Duodenal mucosa (tissue), 2 donors: ENCODE results near the gene CLDN15.
A peak's percentile ranks its signal among the peaks of the same experiment; 100 is the strongest.
"Not testable (repeated sequence)": the region's sequence is repeated elsewhere in the genome, so short reads cannot be mapped to it uniquely, and the experiment has no call there.

Source experiments
- H3K27ac ChIP-seq: one replicate; pipeline ENCODE4 v1.7.0; 2013; ENCODE audit warnings: low read depth, low read length
- H3K27me3 ChIP-seq, 2 donors: one replicate each; pipeline ENCODE4 v1.7.0; 2013; ENCODE audit warnings: low read length in 2 of 2, control low read depth in 1 of 2; ENCODE audit not compliant: insufficient read depth in 2 of 2, control insufficient read depth in 1 of 2
- H3K36me3 ChIP-seq, 2 donors: one replicate each; pipeline ENCODE4 v1.7.0; 2013; ENCODE audit warnings: low read length in 2 of 2, control low read depth in 1 of 2; ENCODE audit not compliant: insufficient read depth in 2 of 2, control insufficient read depth in 1 of 2
- H3K4me1 ChIP-seq, 2 donors: one replicate each; pipeline ENCODE4 v1.7.0; 2013; ENCODE audit warnings: low read length in 2 of 2, control low read depth in 1 of 2; ENCODE audit not compliant: insufficient read depth in 2 of 2, control insufficient read depth in 1 of 2
- H3K4me3 ChIP-seq, 2 donors: one replicate each; pipeline ENCODE4 v1.7.0; 2013; ENCODE audit warnings: low read length in 2 of 2, low read depth in 1 of 2
- H3K9ac ChIP-seq, 2 donors: one replicate each; pipeline ENCODE4 v1.7.0; 2013; ENCODE audit warnings: low read length in 2 of 2, low read depth in 1 of 2
- H3K9me3 ChIP-seq, 2 donors: one replicate each; pipeline ENCODE4 v1.7.0; 2013; ENCODE audit warnings: low read length in 2 of 2, control low read depth in 1 of 2; ENCODE audit not compliant: control insufficient read depth in 1 of 2

Gene CLDN15

GRCh38 chr7:101265622-101266516 lies 28.3 kb upstream of the CLDN15 start:
- H3K4me1 ChIP-seq: no peaks in the 10 kb centered on the region
- H3K36me3 ChIP-seq: no peaks in the 10 kb centered on the region
- H3K9ac ChIP-seq: no peak overlapping the region
- no peaks in the 10 kb centered on the region for H3K9me3 ChIP-seq
- H3K27ac ChIP-seq: no peak overlapping the region
- no peaks in the 10 kb centered on the region for H3K27me3 ChIP-seq
- H3K4me3 ChIP-seq: no peak overlapping the region

- not testable (repeated sequence) for H3K27me3 ChIP-seq, H3K4me3 ChIP-seq, H3K4me1 ChIP-seq, H3K36me3 ChIP-seq, H3K9ac ChIP-seq, H3K27ac ChIP-seq, H3K9me3 ChIP-seq
Measured at GRCh38 chr7:101264102-101264706, 26.6 kb upstream of the CLDN15 start.

- Histone ChIP-seq H3K27ac (no peak overlapping the region), H3K9me3 (no peaks in the 10 kb centered on the region)
Measured at GRCh38 chr7:101258243-101258731, 20.7 kb upstream of the CLDN15 start.

GRCh38 chr7:101255796-101256195 lies 18.2 kb upstream of the CLDN15 start:
- Histone ChIP-seq H3K9me3 (no peaks in the 10 kb centered on the region), H3K27ac (no peak overlapping the region)

More at GRCh38 chr7:101258243-101258731, 20.7 kb upstream of the CLDN15 start:
- Histone ChIP-seq H3K27me3 (no peaks in the 10 kb centered on the region), H3K36me3 (no peaks in the 10 kb centered on the region), H3K9ac (no peak overlapping the region), H3K4me1 (no peaks in the 10 kb centered on the region), H3K4me3 (no peak overlapping the region)

GRCh38 chr7:101253199-101253598 lies 15.6 kb upstream of the CLDN15 start:
- H3K9ac ChIP-seq, H3K4me3 ChIP-seq, H3K27ac ChIP-seq, H3K36me3 ChIP-seq, H3K27me3 ChIP-seq, H3K9me3 ChIP-seq: not testable (repeated sequence)
- H3K4me1 ChIP-seq: peaks cover 5 to 15% of the 10 kb centered on the region in 2 donors

More at GRCh38 chr7:101255796-101256195, 18.2 kb upstream of the CLDN15 start:
- Histone ChIP-seq H3K9ac (no peak overlapping the region), H3K4me1 (peaks cover 0 to 9% of the 10 kb centered on the region in 2 donors), H3K4me3 (no peak overlapping the region), H3K36me3 (no peaks in the 10 kb centered on the region), H3K27me3 (no peaks in the 10 kb centered on the region)

- H3K27ac ChIP-seq: peak overlapping the region; percentile 65
- no peaks in the 10 kb centered on the region for H3K9me3 ChIP-seq
- H3K36me3 ChIP-seq: peaks cover 0 to 12% of the 10 kb centered on the region in 2 donors
- peak overlapping the region; percentile 85 to 96 for H3K4me3 ChIP-seq
- peak overlapping the region; percentile 65 to 92 for H3K9ac ChIP-seq
- peaks cover 5 to 15% of the 10 kb centered on the region in 2 donors for H3K4me1 ChIP-seq
- no peaks in the 10 kb centered on the region for H3K27me3 ChIP-seq
Measured at GRCh38 chr7:101251871-101252659, 14.5 kb upstream of the CLDN15 start.

- Histone ChIP-seq H3K27ac (no peak overlapping the region), H3K4me3 (peak overlapping the region in 1 of 2 donors; percentile 5), H3K9ac (no peak overlapping the region), H3K36me3 (peaks cover 0 to 12% of the 10 kb centered on the region in 2 donors), H3K9me3 (no peaks in the 10 kb centered on the region), H3K4me1 (peaks cover 5 to 17% of the 10 kb centered on the region in 2 donors), H3K27me3 (no peaks in the 10 kb centered on the region)
Measured at GRCh38 chr7:101250324-101250723, 12.7 kb upstream of the CLDN15 start.

GRCh38 chr7:101248276-101248675 lies 10.7 kb upstream of the CLDN15 start:
- H3K9ac ChIP-seq: no peak overlapping the region
- H3K27me3 ChIP-seq: no peaks in the 10 kb centered on the region
- no peak overlapping the region for H3K27ac ChIP-seq
- no peak overlapping the region for H3K4me3 ChIP-seq
- H3K9me3 ChIP-seq: no peaks in the 10 kb centered on the region
- H3K36me3 ChIP-seq: peaks cover 0 to 12% of the 10 kb centered on the region in 2 donors
- H3K4me1 ChIP-seq: peaks cover 11 to 28% of the 10 kb centered on the region in 2 donors

GRCh38 chr7:101245147-101245668 lies 7.6 kb upstream of the CLDN15 start:
- Histone ChIP-seq H3K4me3 (peak overlapping the region; percentile 87 to 97), H3K9ac (peak overlapping the region; percentile 88 to 94), H3K27ac (peak overlapping the region; percentile 99), H3K27me3 (no peaks in the 10 kb centered on the region), H3K4me1 (peaks cover 23 to 25% of the 10 kb centered on the region in 2 donors), H3K36me3 (peaks cover 0 to 12% of the 10 kb centered on the region in 2 donors), H3K9me3 (no peaks in the 10 kb centered on the region)
